ENCODE data around the gene ADAM22. TPM values are rescaled to one million over a fixed set of nuclear protein-coding genes. Genes with fewer than 3 reads are reported as not detected.
A peak's percentile ranks its signal among the peaks of the same experiment; 100 is the strongest.

Gene ADAM22
- total and polyA plus RNA-seq, 2 experiments from 2014 or later = 2.7 to 18.7 TPM

DNA sequence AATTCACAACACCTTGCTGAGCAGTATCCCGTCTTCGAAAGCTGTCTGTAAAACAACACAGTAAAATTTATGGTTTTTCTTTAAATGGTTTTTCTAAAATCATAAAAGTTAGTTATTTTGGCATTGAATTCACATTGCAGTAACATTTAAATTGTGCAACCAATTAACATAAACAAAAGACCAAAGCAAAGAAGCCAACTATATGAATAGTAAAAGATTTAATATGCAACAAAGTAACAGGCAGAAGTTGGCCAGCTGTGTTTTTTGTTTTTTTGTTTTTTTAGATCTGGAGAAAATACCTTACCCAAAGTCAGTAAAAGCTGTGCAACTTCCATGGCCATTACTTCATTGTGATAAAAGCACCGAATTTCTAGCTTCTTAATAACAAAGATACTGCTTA lies 274.5 kb downstream of the ADAM22 start:
- H3K36me3 Mint-ChIP-seq (ENCODE audit: low read depth) = peaks cover 66% of the 10 kb centered on the region
- no peak overlapping the region for H3K4me2 ChIP-seq
- H3K4me1 ChIP-seq (ENCODE audit: insufficient read depth) = no peaks in the 10 kb centered on the region
- no peak overlapping the region for H3K27ac Mint-ChIP-seq
- H3K4me3 Mint-ChIP-seq = no peak overlapping the region
- no peak overlapping the region for H2AFZ ChIP-seq
- peaks cover 3% of the 10 kb centered on the region; the same call in 1 of the 3 replicates for H3K4me1 Mint-ChIP-seq
- no peaks in the 10 kb centered on the region for H3K9me2 ChIP-seq (ENCODE audit: insufficient read depth)
- DNase-seq (ENCODE audit: low spot score) = no peak
- H3K36me3 ChIP-seq (ENCODE audit: insufficient read depth) = peaks cover 34% of the 10 kb centered on the region
- H3K27ac ChIP-seq (ENCODE audit: low read depth) = no peak overlapping the region
- ATAC-seq = no peak
- no peaks in the 10 kb centered on the region for H3K9me3 Mint-ChIP-seq
- H3K79me2 ChIP-seq (replicated peaks; ENCODE audit: insufficient read depth) = peaks cover 16% of the 10 kb centered on the region
- H4K20me1 ChIP-seq (replicated peaks; ENCODE audit: insufficient read depth) = no peaks in the 10 kb centered on the region
- H3K27me3 Mint-ChIP-seq (ENCODE audit: insufficient read depth, low read depth, poor library complexity) = no peaks in the 10 kb centered on the region
- no peak for TF ChIP-seq STAT1 (IDR thresholded peaks at IDR 0.05; ENCODE audit: unreplicated experiment)
- TF ChIP-seq, protein P1, sequence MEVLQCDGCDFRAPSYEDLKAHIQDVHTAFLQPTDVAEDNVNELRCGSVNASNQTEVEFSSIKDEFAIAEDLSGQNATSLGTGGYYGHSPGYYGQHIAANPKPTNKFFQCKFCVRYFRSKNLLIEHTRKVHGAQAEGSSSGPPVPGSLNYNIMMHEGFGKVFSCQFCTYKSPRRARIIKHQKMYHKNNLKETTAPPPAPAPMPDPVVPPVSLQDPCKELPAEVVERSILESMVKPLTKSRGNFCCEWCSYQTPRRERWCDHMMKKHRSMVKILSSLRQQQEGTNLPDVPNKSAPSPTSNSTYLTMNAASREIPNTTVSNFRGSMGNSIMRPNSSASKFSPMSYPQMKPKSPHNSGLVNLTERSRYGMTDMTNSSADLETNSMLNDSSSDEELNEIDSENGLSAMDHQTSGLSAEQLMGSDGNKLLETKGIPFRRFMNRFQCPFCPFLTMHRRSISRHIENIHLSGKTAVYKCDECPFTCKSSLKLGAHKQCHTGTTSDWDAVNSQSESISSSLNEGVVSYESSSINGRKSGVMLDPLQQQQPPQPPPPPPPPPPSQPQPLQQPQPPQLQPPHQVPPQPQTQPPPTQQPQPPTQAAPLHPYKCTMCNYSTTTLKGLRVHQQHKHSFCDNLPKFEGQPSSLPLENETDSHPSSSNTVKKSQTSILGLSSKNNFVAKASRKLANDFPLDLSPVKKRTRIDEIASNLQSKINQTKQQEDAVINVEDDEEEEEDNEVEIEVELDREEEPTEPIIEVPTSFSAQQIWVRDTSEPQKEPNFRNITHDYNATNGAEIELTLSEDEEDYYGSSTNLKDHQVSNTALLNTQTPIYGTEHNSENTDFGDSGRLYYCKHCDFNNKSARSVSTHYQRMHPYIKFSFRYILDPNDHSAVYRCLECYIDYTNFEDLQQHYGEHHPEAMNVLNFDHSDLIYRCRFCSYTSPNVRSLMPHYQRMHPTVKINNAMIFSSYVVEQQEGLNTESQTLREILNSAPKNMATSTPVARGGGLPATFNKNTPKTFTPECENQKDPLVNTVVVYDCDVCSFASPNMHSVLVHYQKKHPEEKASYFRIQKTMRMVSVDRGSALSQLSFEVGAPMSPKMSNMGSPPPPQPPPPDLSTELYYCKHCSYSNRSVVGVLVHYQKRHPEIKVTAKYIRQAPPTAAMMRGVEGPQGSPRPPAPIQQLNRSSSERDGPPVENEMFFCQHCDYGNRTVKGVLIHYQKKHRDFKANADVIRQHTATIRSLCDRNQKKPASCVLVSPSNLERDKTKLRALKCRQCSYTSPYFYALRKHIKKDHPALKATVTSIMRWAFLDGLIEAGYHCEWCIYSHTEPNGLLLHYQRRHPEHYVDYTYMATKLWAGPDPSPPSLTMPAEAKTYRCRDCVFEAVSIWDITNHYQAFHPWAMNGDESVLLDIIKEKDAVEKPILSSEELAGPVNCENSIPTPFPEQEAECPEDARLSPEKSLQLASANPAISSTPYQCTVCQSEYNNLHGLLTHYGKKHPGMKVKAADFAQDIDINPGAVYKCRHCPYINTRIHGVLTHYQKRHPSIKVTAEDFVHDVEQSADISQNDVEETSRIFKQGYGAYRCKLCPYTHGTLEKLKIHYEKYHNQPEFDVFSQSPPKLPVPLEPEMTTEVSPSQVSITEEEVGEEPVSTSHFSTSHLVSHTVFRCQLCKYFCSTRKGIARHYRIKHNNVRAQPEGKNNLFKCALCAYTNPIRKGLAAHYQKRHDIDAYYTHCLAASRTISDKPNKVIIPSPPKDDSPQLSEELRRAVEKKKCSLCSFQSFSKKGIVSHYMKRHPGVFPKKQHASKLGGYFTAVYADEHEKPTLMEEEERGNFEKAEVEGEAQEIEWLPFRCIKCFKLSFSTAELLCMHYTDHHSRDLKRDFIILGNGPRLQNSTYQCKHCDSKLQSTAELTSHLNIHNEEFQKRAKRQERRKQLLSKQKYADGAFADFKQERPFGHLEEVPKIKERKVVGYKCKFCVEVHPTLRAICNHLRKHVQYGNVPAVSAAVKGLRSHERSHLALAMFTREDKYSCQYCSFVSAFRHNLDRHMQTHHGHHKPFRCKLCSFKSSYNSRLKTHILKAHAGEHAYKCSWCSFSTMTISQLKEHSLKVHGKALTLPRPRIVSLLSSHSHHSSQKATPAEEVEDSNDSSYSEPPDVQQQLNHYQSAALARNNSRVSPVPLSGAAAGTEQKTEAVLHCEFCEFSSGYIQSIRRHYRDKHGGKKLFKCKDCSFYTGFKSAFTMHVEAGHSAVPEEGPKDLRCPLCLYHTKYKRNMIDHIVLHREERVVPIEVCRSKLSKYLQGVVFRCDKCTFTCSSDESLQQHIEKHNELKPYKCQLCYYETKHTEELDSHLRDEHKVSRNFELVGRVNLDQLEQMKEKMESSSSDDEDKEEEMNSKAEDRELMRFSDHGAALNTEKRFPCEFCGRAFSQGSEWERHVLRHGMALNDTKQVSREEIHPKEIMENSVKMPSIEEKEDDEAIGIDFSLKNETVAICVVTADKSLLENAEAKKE (CRISPR knock-in tag; IDR thresholded peaks at IDR 0.05) = no peak
- TF ChIP-seq CREB1 (CRISPR knock-in tag; IDR thresholded peaks at IDR 0.05; ENCODE audit: low read depth) = no peak
- TF ChIP-seq, protein P2, sequence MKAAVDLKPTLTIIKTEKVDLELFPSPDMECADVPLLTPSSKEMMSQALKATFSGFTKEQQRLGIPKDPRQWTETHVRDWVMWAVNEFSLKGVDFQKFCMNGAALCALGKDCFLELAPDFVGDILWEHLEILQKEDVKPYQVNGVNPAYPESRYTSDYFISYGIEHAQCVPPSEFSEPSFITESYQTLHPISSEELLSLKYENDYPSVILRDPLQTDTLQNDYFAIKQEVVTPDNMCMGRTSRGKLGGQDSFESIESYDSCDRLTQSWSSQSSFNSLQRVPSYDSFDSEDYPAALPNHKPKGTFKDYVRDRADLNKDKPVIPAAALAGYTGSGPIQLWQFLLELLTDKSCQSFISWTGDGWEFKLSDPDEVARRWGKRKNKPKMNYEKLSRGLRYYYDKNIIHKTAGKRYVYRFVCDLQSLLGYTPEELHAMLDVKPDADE (IDR thresholded peaks at IDR 0.05) = no peak
- no peak for TF ChIP-seq ZNF114 (CRISPR knock-in tag; IDR thresholded peaks at IDR 0.05)
- no peaks in the 10 kb centered on the region for H3F3A ChIP-seq (replicated peaks; ENCODE audit: low read depth)
- no peak overlapping the region for H3K4me3 ChIP-seq
- H3K27me3 ChIP-seq (ENCODE audit: insufficient read depth) = no peaks in the 10 kb centered on the region

DNA sequence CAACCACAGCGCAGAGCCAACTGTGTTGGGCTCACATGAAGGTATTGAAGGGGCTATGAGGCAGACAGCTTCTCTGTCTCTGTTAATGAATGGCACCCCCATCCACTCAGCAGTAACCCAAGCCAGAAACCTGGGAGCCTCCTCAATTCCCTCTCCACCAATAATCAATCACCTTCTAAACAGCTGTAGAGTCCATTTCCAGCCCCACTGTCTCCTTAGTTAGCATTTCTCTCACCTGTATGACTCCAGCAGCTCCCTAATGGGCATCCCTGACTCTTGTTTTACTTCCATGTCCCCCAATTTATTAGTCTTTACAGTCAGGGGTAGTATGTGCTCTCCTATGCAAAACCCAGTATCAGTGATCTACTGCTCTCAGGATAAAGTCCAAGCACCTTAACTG lies 278.9 kb downstream of the ADAM22 start:
- peaks cover 2% of the 10 kb centered on the region for H3K27me3 Mint-ChIP-seq (ENCODE audit: insufficient read depth, low read depth, poor library complexity)
- peaks cover 14% of the 10 kb centered on the region; the same call in 1 of the 2 replicates for H3K36me3 ChIP-seq (ENCODE audit: insufficient read depth)
- H3K4me3 Mint-ChIP-seq = no peak overlapping the region
- TF ChIP-seq, protein P3, sequence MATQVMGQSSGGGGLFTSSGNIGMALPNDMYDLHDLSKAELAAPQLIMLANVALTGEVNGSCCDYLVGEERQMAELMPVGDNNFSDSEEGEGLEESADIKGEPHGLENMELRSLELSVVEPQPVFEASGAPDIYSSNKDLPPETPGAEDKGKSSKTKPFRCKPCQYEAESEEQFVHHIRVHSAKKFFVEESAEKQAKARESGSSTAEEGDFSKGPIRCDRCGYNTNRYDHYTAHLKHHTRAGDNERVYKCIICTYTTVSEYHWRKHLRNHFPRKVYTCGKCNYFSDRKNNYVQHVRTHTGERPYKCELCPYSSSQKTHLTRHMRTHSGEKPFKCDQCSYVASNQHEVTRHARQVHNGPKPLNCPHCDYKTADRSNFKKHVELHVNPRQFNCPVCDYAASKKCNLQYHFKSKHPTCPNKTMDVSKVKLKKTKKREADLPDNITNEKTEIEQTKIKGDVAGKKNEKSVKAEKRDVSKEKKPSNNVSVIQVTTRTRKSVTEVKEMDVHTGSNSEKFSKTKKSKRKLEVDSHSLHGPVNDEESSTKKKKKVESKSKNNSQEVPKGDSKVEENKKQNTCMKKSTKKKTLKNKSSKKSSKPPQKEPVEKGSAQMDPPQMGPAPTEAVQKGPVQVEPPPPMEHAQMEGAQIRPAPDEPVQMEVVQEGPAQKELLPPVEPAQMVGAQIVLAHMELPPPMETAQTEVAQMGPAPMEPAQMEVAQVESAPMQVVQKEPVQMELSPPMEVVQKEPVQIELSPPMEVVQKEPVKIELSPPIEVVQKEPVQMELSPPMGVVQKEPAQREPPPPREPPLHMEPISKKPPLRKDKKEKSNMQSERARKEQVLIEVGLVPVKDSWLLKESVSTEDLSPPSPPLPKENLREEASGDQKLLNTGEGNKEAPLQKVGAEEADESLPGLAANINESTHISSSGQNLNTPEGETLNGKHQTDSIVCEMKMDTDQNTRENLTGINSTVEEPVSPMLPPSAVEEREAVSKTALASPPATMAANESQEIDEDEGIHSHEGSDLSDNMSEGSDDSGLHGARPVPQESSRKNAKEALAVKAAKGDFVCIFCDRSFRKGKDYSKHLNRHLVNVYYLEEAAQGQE (IDR thresholded peaks at IDR 0.05; ENCODE audit: unreplicated experiment) = no peak
- TF ChIP-seq, protein P4, sequence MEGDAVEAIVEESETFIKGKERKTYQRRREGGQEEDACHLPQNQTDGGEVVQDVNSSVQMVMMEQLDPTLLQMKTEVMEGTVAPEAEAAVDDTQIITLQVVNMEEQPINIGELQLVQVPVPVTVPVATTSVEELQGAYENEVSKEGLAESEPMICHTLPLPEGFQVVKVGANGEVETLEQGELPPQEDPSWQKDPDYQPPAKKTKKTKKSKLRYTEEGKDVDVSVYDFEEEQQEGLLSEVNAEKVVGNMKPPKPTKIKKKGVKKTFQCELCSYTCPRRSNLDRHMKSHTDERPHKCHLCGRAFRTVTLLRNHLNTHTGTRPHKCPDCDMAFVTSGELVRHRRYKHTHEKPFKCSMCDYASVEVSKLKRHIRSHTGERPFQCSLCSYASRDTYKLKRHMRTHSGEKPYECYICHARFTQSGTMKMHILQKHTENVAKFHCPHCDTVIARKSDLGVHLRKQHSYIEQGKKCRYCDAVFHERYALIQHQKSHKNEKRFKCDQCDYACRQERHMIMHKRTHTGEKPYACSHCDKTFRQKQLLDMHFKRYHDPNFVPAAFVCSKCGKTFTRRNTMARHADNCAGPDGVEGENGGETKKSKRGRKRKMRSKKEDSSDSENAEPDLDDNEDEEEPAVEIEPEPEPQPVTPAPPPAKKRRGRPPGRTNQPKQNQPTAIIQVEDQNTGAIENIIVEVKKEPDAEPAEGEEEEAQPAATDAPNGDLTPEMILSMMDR (conservative IDR thresholded peaks at IDR 0.05; ENCODE audit: low read depth in 2 of 2) = no peak

More for the DNA sequence above, 278.9 kb downstream of the ADAM22 start:
- H3K27me3 ChIP-seq (ENCODE audit: insufficient read depth) = no peaks in the 10 kb centered on the region
- H3K9me3 Mint-ChIP-seq = no peaks in the 10 kb centered on the region
- peaks cover 28% of the 10 kb centered on the region for H3K4me1 ChIP-seq (ENCODE audit: insufficient read depth)
- H4K20me1 ChIP-seq (replicated peaks; ENCODE audit: insufficient read depth) = no peaks in the 10 kb centered on the region
- H3F3A ChIP-seq (replicated peaks; ENCODE audit: low read depth) = no peaks in the 10 kb centered on the region
- no peak for ATAC-seq
- no peak overlapping the region for H3K4me2 ChIP-seq
- no peak overlapping the region for H2AFZ ChIP-seq
- peaks cover 37% of the 10 kb centered on the region for H3K79me2 ChIP-seq (replicated peaks; ENCODE audit: insufficient read depth)
- no peak overlapping the region for H3K4me3 ChIP-seq
- H3K27ac ChIP-seq (ENCODE audit: low read depth) = no peak overlapping the region
- peaks cover 34% of the 10 kb centered on the region for H3K4me1 Mint-ChIP-seq
- H3K36me3 Mint-ChIP-seq (ENCODE audit: low read depth) = peaks cover 48% of the 10 kb centered on the region
- no peaks in the 10 kb centered on the region for H3K9me2 ChIP-seq (ENCODE audit: insufficient read depth)
- no peak for DNase-seq (ENCODE audit: low spot score)
- peak overlapping the region; percentile 39 for H3K27ac Mint-ChIP-seq

Measured in GM23338 (cell line).